Measurements from ENCODE around the gene HDAC10.

HDAC10 gene

GRCh38 chr22:50250555-50251476 lies at the start of gene HDAC10:
Gene HDAC10, minus strand, starts transcription at chr22:50251265. Its CDS starts 233 bp downstream, at chr22:50251032.
- DNase-seq (ENCODE audit: low read depth) = peak; percentile 72

- DNase-seq (ENCODE audit: low read depth) = no peak
These were observed 49.7 kb upstream of the HDAC10 start for GRCh38 chr22:50300620-50301257.

GRCh38 chr22:50299785-50300619 lies 48.9 kb upstream of the HDAC10 start:
- DNase-seq (ENCODE audit: low read depth) = no peak

- no peak for DNase-seq (ENCODE audit: low read depth)
These were observed 48.1 kb upstream of the HDAC10 start for GRCh38 chr22:50298937-50299784.

- no peak for DNase-seq (ENCODE audit: low read depth)
These were observed 47.2 kb upstream of the HDAC10 start for GRCh38 chr22:50298266-50298637.

- DNase-seq (ENCODE audit: low read depth) = no peak
These were observed 46.6 kb upstream of the HDAC10 start for GRCh38 chr22:50297510-50298265.

- no peak for DNase-seq (ENCODE audit: low read depth)
These were observed 45.8 kb upstream of the HDAC10 start for GRCh38 chr22:50296658-50297490.

GRCh38 chr22:50294319-50294656 lies 43.2 kb upstream of the HDAC10 start:
- DNase-seq (ENCODE audit: low read depth) = no peak

GRCh38 chr22:50293441-50294318 lies 42.6 kb upstream of the HDAC10 start:
- DNase-seq (ENCODE audit: low read depth) = no peak

GRCh38 chr22:50292643-50293440 lies 41.8 kb upstream of the HDAC10 start:
- DNase-seq (ENCODE audit: low read depth) = no peak

GRCh38 chr22:50289942-50290630 lies 39.0 kb upstream of the HDAC10 start:
- DNase-seq (ENCODE audit: low read depth) = no peak

- no peak for DNase-seq (ENCODE audit: low read depth)
These were observed 38.3 kb upstream of the HDAC10 start for GRCh38 chr22:50289151-50289941.

GRCh38 chr22:50287731-50288130 lies 36.7 kb upstream of the HDAC10 start:
- DNase-seq (ENCODE audit: low read depth) = no peak

- DNase-seq (ENCODE audit: low read depth) = no peak
These were observed 35.7 kb upstream of the HDAC10 start for GRCh38 chr22:50286701-50287318.

GRCh38 chr22:50286275-50286674 lies 35.2 kb upstream of the HDAC10 start:
- DNase-seq (ENCODE audit: low read depth) = no peak

- DNase-seq (ENCODE audit: low read depth) = no peak
These were observed 34.6 kb upstream of the HDAC10 start for GRCh38 chr22:50285568-50286229.
